WERI-Rb-1 (cell line): ENCODE results near the gene RAB40B.

Experiments
- DNase-seq: peaks from one replicate; pipeline ENCODE4 v3.0.0-alpha.2; 2020
- H3K27ac ChIP-seq: fragments of 250-450 bp; sonication (Bioruptor Pico); 2 replicates; pipeline ENCODE4 v1.5.1; 2020; ENCODE audit warnings: mild to moderate bottlenecking, moderate library complexity
- H3K27me3 ChIP-seq: fragments of 250-450 bp; sonication (Bioruptor Pico); 2 replicates; pipeline ENCODE4 v1.5.1; 2021; ENCODE audit warnings: mild to moderate bottlenecking, low read depth, moderate library complexity; ENCODE audit not compliant: insufficient read depth, severe bottlenecking
- H3K36me3 ChIP-seq: fragments of 250-450 bp; sonication (Bioruptor Pico); 2 replicates; pipeline ENCODE4 v1.5.1; 2020; ENCODE audit warnings: mild to moderate bottlenecking, moderate library complexity
- H3K4me3 ChIP-seq: 2 replicates; pipeline ENCODE4 v1.5.1; 2011; ENCODE audit warnings: low read depth, mild to moderate bottlenecking, control low read depth, low read length
- H3K9me3 ChIP-seq: fragments of 250-450 bp; sonication (Bioruptor Pico); 2 replicates; pipeline ENCODE4 v1.5.1; 2021; ENCODE audit warnings: mild to moderate bottlenecking, moderate library complexity; ENCODE audit not compliant: severe bottlenecking
- TF ChIP-seq, protein P1 (sequence below): IDR thresholded peaks from 2 replicates; pipeline ENCODE4 v1.5.1; 2011; ENCODE audit warnings: low read depth, mild to moderate bottlenecking, control low read depth, inconsistent platforms, low read length

RAB40B gene

DNA sequence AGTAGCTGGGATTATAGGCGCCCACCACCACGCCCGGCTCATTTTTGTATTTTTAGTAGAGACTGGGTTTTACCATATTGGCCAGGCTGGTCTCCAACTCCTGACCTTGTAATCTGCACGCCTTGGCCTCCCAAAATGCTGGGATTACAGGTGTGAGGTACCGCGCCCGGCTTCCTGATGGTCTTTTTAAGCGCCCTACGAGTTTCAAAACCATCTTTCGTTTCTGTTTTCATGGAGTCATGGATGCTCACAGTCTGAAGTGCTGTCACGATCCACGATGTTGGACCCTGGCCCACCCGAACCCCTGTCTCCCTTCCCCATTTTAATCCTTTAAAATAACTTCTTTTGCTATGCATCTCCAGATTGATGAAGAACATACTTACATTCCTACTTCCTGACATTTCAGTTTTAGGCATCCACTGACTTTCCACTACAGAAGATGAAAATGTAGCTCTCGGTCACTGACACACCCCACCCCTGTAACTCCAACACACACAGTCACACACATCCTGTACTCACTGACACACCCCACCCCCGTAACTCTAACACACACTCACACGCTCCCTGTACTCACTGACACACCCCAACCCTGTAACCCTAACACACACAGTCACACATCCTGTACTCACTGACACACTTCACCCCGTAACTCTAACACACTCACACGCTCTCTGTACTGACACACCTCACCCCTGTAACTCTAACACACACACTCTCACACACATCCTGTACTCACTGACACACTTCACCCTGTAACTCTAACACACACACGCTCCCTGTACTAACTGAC is 27.6 kb downstream of the RAB40B start:
- DNase-seq: no peak
- no peak overlapping the region for H3K27ac ChIP-seq
- H3K36me3 ChIP-seq: no peaks in the 10 kb centered on the region; the same call in 1 of the 2 replicates
- H3K9me3 ChIP-seq: no peaks in the 10 kb centered on the region
- TF ChIP-seq, protein P1, sequence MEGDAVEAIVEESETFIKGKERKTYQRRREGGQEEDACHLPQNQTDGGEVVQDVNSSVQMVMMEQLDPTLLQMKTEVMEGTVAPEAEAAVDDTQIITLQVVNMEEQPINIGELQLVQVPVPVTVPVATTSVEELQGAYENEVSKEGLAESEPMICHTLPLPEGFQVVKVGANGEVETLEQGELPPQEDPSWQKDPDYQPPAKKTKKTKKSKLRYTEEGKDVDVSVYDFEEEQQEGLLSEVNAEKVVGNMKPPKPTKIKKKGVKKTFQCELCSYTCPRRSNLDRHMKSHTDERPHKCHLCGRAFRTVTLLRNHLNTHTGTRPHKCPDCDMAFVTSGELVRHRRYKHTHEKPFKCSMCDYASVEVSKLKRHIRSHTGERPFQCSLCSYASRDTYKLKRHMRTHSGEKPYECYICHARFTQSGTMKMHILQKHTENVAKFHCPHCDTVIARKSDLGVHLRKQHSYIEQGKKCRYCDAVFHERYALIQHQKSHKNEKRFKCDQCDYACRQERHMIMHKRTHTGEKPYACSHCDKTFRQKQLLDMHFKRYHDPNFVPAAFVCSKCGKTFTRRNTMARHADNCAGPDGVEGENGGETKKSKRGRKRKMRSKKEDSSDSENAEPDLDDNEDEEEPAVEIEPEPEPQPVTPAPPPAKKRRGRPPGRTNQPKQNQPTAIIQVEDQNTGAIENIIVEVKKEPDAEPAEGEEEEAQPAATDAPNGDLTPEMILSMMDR: no peak
- no peaks in the 10 kb centered on the region for H3K27me3 ChIP-seq
- no peak overlapping the region for H3K4me3 ChIP-seq

DNA sequence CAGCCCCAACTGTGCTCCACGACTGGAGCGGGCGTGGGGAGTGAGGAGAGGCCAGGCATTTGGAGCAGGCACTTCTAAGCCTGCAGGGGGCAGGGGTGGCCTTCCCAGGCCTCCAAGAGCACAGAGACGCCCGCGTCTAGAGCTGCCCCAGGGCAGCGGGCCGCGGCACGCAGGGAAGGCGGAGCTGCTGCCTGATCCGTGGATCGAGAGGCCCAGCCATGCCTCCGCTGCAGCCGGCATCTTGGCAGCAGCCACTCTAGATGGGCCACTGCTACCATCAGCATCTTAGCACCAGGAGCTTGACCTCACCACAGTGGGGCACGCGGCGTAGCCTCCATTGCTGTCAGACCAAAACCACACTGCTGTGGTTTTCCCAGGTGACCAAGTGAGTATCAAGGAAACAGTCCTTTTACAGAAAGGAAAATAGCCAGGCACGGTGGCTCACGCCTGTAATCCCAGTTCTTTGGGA is 29.8 kb downstream of the RAB40B start:
- Histone ChIP-seq H3K4me3 (no peak overlapping the region), H3K36me3 (no peaks in the 10 kb centered on the region; the same call in 1 of the 2 replicates), H3K27me3 (no peaks in the 10 kb centered on the region), H3K9me3 (no peaks in the 10 kb centered on the region), H3K27ac (peak overlapping the region; percentile 13)
- peak; percentile 92 for DNase-seq
- TF ChIP-seq, protein P1: peak; percentile 98

DNA sequence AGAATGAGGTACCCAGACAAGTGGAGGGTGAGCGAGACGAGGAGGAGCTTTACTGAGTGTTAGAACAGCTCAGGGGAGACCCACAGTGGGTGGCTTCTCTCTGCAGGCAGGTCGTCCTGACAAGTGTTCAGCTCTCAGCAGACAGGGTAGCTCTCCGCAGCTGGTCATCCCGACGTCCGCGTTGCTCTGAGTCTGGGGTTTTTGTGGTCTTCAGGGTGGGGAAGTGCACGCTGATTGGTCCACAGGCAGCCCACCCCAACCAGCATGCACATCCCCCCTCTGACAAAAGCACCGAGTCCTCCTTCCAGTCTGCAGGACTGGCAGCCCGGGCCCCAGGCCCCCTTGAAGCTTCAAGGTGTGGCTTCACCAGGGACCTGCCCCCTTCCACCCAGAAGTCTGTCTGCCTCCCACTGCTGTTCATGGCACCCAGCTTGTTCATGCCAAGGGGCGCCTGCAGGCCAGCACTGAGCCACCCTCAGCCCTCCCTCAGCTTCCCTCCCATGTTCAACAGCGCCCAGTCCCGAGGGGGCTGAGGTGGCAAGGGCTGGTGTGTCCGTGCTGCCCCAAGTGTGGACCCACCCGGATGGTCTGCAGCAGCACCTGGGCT is 30.4 kb downstream of the RAB40B start:
- DNase-seq: no peak

DNA sequence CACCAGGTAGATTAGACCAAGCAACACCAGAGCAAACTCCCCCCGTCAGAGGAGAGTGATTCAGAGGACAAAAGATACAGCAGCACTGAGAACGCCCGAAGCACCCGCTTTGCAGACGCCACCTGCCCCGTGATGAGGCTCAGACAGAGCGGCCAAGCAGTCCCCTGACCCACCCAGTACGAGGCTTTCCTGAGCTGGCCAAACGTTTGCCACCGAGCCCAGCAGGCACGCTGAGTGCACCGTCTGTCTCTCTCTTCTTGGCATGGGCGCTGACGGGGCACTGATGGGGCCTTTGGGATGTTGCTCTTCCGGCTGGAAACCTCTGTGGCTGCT is 30.9 kb downstream of the RAB40B start:
- no peak for DNase-seq
- H3K9me3 ChIP-seq: no peaks in the 10 kb centered on the region
- TF ChIP-seq, protein P1: no peak
- H3K27ac ChIP-seq: no peak overlapping the region
- H3K36me3 ChIP-seq: no peaks in the 10 kb centered on the region; the same call in 1 of the 2 replicates
- no peaks in the 10 kb centered on the region for H3K27me3 ChIP-seq
- H3K4me3 ChIP-seq: no peak overlapping the region

More for the DNA sequence above, 30.4 kb downstream of the RAB40B start:
- TF ChIP-seq, protein P1: no peak
- no peak overlapping the region for H3K4me3 ChIP-seq
- no peaks in the 10 kb centered on the region for H3K27me3 ChIP-seq
- no peaks in the 10 kb centered on the region for H3K9me3 ChIP-seq
- no peak overlapping the region for H3K27ac ChIP-seq
- H3K36me3 ChIP-seq: no peaks in the 10 kb centered on the region; the same call in 1 of the 2 replicates

DNA sequence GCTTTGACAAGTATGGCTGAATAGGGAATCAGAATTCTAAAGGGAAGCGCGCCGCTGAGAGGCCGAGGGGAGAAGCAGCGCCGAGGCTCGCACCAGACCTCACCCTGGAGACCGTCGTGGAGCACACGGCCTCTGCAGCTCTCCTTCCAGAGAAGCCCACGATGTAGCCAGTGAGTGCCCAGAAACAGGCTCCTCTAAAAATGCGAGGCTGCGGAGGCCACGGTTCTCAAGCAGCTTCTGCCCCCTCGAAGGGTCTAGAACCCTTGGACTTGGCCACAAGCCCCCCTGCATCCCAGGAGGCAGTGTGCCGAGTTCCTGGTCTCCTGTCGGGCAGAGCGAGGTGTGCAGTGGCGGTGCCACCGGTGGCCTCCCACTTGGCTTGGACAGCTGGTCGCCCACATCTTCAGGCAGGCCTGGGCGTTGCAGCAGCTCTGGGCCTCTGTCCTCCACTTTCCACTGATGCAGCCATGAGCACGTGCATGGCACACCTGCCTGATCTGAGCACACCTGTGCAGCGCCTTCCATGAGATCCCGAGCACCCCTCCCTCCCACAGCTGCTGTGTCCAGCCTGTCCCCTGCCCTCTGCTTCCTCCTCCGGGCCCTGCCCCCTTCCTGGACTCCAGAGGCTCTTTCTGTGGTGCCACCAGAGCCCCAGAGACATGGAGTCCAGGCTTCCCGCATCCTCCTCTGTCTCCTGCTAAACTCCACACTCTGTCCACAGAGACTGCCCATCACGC is 31.4 kb downstream of the RAB40B start:
- no peak for DNase-seq
- no peaks in the 10 kb centered on the region; the same call in 1 of the 2 replicates for H3K36me3 ChIP-seq
- TF ChIP-seq, protein P1: no peak

More for the DNA sequence above, 31.4 kb downstream of the RAB40B start:
- H3K27me3 ChIP-seq: no peaks in the 10 kb centered on the region
- no peaks in the 10 kb centered on the region for H3K9me3 ChIP-seq
- H3K4me3 ChIP-seq: no peak overlapping the region
- no peak overlapping the region for H3K27ac ChIP-seq
